Right renal cortex interstitium (tissue), 3 donors: ENCODE results near the gene TSPAN15. TPM values are rescaled to one million over a fixed set of nuclear protein-coding genes. Genes with fewer than 3 reads are reported as not detected.
"Not testable (repeated sequence)": the region's sequence is repeated elsewhere in the genome, so short reads cannot be mapped to it uniquely, and the experiment has no call there.

Source experiments
- DNase-seq, 3 donors: peaks; one replicate each; pipeline ENCODE4 v3.0.0-alpha.2; 2013; ENCODE audit warnings: low read depth in 3 of 3, low spot score in 2 of 3
- polyA plus RNA-seq, 3 donors: library from polyadenylated mRNA; unstranded; fragments of 120-200 nt; gene quantifications; one replicate each; pipeline ENCODE4 v1.2.1, GENCODE V29; 2013; ENCODE audit not compliant: insufficient read length in 3 of 3

TSPAN15 gene
- polyA plus RNA-seq, 3 donors = 56.1 to 82.3 (median 67.5) TPM

GRCh38 chr10:69443354-69443753, 7.9 kb upstream of the TSPAN15 start:
- no peak for DNase-seq

DNA sequence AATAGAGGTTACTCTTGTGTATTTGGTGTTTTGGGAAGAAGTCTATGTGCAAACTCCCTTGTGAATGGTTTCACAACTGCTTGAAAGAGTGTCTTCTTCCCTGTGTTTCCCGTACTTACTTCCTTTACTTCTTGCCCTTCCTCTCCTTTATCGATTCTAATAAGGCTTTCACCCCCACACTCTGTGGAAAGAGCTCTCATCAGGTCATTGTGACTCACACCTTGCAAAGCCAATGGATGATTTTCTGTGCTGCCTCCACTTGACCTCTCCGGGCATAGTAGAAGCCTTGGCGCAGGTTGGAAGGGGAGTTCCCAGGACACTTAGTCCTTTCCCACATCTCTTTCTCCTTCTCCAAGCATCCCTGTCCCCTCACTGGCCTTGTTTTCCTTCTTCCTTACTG, 6.2 kb upstream of the TSPAN15 start:
- no peak for DNase-seq

DNA sequence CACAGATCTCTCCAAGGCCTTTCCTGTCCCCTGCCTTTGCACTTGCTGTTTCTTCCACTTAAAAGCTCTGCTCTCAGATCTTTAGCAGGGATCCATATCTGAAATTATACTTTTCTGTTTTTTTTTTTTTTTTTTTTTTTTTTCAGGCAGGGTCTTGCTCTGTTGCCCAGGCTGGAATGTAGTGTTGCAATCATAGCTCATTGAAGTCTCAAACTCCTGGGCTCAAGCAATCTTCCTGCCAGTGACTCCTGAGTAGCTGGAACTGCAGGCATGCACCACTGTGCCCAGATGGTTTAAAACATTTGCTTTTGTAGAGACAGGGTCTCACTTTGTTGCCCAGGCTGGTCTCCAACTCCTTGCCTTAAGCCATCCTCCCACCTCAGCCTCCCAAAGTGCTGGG, 5.0 kb upstream of the TSPAN15 start:
- no peak for DNase-seq

DNA sequence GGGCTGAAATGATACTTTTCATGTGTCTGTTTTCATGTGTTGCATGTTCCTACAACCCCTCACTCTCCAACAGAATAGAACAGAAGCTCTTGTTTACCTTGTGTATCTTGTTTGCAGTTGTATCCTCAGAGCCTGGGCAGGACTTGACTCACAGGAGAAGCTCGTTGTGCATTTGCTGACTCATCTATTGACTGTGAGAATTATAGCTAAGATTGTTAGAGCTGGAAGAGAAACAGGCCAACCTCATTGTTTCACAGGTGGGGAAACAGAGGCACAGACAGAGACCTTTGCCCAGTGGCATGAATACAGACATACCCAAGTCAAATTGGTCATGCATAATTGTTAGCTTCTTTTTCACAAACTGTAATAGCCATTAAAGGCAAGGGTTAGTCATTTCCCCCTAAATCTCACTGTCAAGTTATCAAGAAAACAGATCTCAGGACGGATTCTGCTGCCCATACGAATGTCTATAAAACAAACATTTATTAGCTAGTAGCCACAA, 4.6 kb upstream of the TSPAN15 start:
- no peak for DNase-seq

DNA sequence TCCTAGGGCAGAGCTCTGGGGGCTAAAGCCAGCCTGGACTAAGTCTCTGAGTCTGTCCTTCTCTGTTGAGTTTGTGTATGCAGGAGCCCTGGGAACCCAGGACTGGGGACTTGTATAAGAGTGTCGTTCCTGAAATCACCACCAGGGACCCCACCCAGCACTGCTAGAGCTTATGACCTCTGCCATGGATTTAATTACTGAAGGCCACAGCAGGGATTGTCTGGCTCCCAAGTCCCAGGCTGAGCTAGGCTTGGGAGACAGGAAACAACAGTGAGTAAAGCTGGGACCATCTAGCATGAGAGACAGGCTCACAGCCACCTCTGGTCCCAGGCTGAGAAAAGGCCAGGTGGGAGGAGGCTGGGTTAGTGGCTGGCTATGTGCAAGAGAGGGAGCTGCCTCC, 1.4 kb upstream of the TSPAN15 start:
- no peak for DNase-seq

DNA sequence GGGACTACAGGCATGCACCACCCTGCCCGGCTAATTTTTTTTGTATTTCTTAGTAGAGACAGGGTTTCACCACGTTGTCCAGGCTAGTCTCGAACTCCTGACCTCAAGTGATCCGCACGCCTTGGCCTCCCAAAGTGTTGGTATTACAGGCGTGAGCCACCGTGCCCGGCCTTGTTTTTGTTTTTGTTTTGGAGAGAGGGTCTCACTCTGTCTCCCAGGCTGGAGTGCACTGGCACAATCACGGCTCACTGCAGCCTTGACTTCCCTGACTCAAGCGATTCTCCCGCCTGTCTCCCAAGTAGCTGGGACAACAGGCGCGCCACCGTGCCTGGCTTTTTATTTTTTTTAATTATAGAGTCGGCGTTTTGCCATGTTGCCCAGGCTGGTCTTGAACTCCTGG, 870 bp upstream of the TSPAN15 start:
- not testable (repeated sequence) for DNase-seq

- DNase-seq = no peak
Observed at GRCh38 chr10:69451784-69452251, 553 bp downstream of the TSPAN15 start.

DNA sequence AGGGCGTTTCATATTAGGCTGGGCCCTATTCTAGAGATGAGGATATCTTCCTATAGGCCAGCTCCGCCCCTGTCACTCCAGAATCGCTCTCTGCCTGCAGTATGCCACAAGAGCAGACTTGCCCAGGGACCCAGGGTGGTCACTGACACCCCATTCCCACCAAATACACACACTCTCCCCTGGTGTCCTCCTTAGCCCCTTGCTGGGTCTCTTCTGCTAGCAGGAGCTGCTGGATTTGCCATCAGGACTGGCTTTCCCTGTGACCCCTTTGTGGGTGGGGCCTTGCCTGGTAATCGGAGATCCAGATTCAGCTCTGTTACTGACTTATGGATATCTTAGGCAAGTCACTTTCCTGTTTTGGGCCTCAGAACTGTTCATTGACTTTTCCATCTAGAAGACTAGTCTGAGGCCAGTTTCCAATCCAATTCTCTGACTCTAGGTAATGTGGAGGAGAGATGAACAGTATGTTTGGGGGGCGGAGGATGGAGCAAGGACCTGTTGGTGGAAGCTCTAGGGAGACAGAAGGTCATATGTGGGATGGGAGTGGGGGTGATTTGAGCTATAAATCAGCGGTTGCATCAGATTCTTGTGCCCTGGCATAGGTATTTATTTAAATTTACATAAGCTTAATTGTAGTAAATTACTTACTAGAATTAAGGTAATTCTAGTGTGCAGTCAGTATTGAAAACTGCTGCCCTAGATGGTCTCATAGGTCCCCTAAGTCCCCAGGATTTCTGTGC, 1.6 kb downstream of the TSPAN15 start:
- no peak for DNase-seq

DNA sequence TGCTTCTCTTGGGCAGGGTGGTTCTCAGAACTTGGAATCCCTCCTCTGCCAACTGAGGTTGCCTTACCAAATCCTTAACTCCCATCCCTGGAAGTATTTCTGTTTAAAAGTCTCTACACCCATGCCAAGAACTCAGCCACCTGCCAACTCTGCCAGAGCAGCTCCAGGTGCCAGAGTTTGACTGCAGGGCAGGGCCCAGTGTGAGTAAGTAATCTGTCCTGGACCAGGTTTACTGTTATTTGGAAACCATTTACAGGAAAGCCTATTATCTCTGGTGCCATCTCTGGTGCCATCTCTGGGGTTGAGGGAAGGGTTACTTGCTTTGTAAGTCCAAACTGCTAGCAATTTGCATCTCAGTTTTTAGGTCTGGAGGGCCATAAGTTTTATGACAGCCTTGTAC, 2.5 kb downstream of the TSPAN15 start:
- DNase-seq = no peak

GRCh38 chr10:69455006-69455763, 3.9 kb downstream of the TSPAN15 start:
- no peak for DNase-seq

DNA sequence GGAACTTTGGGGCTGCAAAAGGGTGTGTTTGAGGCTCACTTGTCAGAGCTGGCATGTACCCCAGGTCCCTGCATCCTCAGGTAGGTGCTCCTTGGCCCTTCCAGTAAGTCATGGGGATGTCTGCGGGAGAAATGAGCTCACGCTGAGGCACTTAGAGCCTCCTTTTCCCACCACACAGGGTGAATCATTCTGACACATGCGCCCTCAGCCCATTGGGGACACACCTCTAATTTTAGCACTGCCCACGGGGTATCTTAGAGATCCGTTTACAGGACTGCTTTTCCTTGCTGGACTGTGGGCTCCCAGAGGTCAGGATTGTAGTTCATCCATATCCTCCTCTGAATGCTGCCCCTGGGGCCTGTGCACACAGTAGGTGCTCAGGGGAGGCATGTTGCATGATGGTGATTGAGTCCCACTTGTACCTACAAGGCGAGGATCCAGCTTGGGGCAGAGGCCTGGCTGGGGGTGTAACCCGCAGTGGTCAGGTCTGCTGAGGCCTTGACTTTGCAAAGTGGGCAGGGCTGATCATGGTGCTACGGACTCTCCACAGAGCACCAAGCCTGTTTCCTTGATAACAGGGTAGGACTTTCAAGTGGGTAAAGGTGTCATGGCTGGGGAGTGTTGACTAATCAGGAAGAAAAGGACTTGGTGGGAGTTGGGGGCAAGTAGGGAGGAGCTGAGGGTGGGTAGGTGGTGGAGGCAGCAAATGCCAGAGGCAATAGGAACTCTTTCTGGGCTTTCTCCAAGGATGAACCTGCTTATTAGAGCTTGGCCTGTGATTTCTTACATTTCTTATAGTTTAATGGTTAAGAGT, 5.8 kb downstream of the TSPAN15 start:
- DNase-seq = no peak

DNA sequence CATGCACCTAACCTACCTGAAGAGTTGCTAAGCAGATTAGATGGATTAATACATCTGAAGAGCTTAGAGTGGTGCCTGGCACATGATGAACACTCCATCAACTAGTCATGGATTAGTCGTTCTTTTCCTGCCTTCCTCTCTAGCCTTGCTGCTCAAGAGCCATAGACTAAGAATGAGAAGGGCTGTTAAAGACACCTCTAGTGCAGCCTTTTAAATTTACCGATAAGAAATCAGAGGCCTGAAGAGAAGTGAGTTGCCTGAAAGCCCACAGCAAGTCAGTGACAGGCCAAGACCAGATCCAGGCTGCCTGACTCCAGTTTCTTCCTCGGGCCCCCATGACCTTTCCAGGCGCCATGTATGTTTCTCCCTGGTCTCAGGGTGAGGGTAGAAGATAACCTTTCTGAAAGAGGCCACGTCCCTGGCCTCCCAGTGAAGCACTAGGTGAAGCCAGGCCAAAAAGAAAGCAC, 6.5 kb downstream of the TSPAN15 start:
- DNase-seq = no peak

DNA sequence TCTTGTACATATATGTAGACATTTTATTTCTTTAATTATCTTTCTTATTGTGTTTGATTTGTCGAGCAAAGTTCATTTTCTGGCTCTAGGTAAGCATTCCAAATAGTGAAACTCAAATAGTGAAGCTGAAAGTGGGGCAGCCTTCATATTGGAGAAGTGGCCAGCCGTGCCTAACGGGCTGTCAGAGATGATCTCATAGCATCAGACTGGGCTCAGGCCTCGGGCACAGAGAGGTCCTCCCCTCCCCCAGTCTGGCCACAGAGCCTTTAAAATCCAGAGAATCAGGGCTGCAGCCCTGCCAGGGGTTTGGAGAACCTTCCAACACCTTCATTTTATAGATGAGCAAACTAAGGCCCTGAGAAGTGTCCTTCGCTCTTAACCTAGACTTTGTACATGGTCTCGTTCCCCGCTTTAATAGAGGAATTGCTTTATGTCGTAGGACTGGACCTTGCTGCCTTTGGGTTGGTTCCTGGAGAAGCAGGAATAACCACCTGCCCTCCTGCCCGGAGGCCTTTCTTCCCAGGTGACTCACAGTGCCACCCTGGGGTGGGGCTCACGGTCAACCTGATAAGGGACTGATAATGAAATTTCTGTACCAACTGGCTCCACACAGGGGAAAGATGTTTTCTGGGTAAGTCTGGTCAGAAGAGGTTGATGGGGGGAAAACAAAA, 7.3 kb downstream of the TSPAN15 start:
- no peak for DNase-seq

DNA sequence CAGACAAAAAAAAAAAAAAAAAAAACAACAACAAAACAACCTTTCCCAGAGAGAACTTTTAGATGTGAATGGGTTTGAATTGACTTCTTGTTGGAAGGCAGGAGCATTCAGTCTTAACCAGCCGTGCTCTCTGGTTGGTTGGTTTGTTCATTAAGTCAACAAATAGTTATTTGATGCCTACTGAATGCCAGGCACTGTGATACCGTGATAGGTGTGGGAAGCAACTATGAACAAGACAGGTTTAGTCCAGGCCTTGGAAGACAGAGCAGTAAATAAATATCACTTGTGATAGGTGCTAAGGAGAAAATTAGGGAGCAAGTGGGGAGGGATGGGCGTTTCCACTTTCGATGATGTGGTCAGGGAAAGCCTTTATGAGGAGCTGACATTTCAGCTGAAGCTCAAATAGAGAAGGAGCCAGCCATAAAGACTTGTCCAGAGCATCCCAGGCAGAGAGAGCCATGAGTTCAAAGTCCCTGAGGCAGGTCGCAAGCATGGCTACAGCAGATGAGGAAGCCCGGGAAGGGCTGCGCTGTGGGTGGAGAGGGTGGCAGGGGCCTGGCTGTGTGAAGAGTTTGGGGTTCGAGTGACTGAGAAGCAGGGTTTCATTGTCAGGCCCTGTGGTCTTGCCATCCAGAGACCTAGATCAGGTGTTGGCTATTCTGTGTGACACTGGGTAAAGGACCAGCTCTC, 8.0 kb downstream of the TSPAN15 start:
- no peak for DNase-seq

DNA sequence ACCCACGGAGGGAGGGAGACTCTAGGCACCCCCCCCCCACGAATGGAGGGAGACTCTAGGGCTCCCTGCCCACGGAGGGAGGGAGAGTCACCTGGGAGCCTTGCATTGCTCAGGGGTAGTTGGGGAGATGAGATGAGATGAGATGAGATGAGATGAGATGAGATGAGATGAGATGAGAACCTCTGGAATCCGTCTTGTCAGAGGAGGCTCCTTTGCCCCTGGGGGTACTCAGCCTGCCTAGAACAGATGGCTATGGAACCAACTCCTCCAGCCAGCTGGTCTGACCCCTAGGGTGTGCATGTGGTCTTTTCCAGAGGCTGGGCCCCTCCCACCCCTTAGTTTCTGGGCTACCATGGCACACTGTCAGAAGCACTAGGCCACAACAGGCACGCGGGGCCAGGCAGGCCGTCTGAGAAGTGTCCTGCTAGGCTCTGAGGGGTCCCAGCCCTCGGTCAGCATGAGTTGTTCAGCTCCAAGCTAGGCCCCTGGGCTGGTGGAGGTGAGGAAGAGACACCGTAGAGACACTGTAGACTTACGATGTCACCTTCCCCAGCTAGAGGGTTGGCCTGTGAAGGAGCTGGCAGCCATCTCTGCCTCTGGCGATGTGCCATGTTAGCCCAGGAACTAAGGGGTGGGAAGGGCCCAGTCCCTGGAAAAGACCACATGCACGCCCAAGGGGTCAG, 8.8 kb downstream of the TSPAN15 start:
- no peak for DNase-seq

- DNase-seq = no peak
Observed at GRCh38 chr10:69460576-69461242, 9.4 kb downstream of the TSPAN15 start.

- DNase-seq = no peak
Observed at GRCh38 chr10:69461243-69462025, 10.2 kb downstream of the TSPAN15 start.

DNA sequence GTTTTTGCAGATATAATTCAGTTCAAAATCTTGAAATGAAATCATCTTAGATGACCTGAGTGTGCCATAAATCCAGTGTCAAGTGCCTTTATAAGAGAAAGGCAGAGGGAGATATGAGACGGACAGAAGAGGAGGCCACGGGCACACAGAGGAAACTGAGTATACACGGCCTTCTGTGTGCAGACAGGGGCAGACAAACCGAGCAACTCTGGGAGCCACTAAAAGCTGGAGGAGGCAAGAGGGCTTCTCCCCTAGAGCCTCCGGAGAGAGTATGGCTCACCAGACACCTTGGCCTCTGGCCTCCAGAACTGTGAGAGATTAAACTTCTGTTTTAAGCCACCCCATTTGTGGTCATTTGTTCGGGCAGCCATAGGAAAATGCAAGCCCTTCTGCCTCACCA, 12.6 kb downstream of the TSPAN15 start:
- no peak for DNase-seq
